SKM-1 treated with dmso at 0.1 percent for 144 hours (cell line): ENCODE results near the gene MTURN.
A peak's percentile ranks its signal among the peaks of the same experiment; 100 is the strongest.

Experiments
- DNase-seq: peaks from one replicate; lab custom pipeline; 2025; ENCODE audit not compliant: unreplicated experiment; lab: John Stamatoyannopoulos, UW

Gene MTURN

DNA sequence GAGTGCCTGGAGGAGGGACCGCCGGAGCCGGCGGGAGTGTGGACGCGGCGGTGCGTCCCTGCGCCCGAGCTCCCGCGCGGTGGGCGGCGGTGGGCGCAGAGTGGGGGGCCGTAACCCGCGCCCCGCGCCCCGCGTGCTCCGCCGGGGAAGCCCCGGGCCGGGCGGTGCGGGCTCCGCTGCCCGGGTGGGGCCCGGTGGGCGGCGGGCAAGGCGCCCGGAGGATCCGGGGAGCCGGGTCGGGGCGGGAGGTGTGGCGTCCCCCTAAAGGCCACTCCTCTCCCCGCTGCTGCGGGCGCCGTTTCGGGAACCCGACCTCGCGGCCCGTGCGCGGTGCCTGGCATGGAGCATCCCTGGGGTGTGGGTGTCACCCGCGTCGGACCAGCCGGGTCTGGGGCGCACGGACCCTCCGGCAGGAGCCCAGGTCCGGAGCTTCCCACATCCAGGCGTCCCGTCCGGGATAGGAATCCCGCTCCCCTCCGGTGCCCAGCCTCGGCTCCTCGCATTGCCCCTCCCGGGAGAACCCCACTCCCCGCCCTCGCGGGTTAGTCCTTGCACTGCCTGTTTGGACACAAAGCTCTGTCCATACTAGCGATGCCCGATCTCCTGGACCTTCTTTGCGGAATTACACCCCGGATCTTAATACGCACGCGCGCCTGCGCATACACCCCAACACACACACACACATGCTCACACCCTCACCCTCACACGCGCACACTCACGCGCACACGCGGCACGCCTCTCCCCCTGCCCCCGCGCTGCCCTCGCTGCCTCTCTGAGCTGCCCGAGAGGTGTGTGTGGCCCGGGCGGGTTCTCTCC lies 723 bp downstream of the MTURN start:
- DNase-seq, result peak; percentile 16

DNA sequence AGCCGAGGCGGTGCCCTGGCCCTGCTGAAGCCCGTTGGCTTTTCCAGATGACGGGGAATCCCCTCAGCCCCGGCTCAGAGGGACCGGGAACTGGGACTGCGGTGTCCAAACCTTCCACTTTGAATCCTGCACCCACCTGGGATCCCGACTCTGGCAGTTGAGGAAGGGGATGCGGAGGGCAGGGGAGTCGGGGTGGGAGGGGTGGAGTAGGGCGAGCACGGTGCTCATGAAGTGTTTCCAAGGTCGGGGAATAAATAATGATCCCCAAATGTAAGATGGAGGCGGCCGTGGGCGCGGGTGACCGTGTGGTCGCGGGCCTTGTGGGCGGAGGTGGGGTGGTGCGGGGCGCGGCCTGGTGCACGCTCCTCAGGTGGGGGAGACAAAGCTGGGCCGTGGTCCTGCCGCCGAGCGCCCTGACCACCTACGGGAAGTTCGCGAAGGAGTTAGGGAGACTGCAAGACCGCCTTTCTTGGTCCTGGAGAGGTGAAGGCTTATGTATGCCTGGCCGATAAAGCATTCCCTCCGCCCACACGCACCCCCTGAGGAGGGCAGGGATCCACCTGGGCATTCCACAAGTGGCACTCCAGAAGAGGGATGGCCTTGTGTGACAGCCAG lies 1.4 kb downstream of the MTURN start:
- no peak for DNase-seq

GRCh38 chr7:30136743-30137485 lies 2.1 kb downstream of the MTURN start:
- no peak for DNase-seq

- DNase-seq, result no peak
Measured at GRCh38 chr7:30139836-30140384, 5.1 kb downstream of the MTURN start.

DNA sequence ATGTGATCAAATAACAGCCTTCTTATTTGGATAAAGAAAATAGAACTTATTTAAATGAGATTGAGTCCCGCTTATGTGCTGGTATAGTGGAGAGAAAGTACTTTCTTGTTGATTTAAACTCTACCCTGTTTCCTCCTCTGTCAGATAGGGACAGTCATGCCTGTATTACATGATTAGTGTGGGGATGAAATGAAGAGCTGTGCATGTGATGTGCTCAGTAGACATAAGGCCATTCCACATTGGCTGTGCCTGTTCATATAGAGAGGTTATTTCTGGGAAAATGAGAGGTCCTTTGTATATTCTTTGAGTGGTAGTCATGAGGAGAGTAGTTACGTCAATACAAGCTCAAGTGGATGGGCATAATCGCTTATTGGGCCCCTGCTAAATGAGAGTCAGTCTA lies 5.7 kb downstream of the MTURN start:
- no peak for DNase-seq

GRCh38 chr7:30142710-30143109 lies 7.9 kb downstream of the MTURN start:
- DNase-seq, result no peak

GRCh38 chr7:30143748-30144251 lies 9.0 kb downstream of the MTURN start:
- DNase-seq, result no peak

- no peak for DNase-seq
Measured at GRCh38 chr7:30144657-30145306, 10.0 kb downstream of the MTURN start.

DNA sequence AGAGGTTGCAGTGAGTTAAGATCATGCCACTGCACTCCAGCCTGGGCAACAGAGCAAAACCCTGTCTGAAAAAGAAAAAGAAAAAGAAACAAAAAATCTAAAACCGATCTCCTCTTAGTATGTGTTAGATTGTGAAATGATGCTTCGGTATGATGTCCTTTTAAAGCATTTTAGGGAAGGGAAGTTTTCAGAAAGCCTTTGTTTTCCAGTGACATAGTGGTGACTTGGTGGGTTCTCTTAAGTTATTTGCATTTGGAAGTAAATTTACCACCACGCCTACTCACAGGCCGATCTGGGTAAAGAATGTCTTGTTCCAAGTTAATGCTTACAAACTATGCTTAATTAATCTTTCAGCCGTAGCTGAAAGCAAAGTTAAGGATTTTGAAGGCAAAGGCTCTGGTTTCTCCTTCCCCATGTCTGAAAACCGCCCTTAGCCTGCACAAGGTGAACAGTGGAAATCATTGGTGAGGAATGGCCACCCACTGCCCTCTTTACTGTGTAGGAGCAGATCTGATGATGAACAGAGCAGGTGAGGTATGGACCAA lies 10.7 kb downstream of the MTURN start:
- no peak for DNase-seq

GRCh38 chr7:30146127-30146612 lies 11.4 kb downstream of the MTURN start:
- no peak for DNase-seq

- no peak for DNase-seq
Measured at GRCh38 chr7:30147223-30147622, 12.4 kb downstream of the MTURN start.

- no peak for DNase-seq
Measured at GRCh38 chr7:30147785-30148184, 13.0 kb downstream of the MTURN start.

GRCh38 chr7:30148426-30148825 lies 13.6 kb downstream of the MTURN start:
- no peak for DNase-seq

- no peak for DNase-seq
Measured at GRCh38 chr7:30148951-30149459, 14.2 kb downstream of the MTURN start.

DNA sequence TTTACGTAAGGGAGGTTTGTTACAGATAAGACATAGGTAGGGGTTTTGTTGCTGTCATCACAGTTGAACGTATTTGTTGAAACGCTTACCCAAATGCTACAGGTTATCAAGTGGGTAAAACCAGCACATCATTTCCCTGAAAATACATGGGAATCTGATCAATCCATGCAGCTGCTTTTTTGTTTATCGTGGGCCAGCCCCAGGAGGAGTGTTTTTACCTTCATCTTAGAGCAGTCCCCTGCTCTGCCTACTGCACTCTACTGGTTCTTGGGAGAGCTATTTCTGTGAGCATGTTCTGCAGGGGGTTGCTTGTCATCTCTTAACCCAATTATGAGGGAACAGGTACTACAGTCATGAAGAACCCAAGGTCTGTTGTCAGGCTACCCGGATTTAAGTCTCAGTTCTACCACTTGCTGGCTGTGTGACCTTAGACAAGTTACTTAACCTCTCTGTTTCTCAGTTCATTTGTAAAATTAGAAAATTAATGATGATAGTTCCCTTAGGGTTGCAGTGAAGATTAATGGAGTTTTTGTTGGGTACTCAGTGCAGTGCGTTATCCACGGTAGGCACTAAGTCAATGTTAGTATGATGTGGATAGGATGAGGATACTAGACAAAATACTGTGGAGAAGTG lies 15.0 kb downstream of the MTURN start:
- DNase-seq, result no peak

- no peak for DNase-seq
Measured at GRCh38 chr7:30150711-30151110, 15.9 kb downstream of the MTURN start.

DNA sequence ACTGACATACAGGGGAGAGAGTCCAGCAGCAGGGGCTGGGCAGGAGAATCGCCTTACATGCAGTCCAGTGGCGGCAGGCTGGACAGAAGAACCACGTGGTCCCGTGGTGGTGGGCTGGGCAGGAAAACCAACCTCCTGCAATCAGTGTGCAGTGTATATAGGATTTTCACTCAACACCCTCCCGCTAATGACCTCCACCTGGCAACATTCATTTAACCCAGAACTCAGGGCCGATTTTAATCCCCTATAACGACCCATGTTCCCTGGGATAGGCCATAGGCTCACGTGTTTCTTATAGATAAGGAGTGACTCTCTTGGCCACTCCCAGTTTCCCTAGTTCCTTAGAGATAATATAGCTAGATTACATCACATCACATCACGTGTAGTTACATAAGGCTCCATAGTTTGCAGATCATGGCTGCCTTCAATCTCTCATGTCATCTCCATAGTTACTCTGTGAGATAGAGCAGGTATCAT lies 19.4 kb downstream of the MTURN start:
- no peak for DNase-seq

- no peak for DNase-seq
Measured at GRCh38 chr7:30155481-30155880, 20.7 kb downstream of the MTURN start.

DNA sequence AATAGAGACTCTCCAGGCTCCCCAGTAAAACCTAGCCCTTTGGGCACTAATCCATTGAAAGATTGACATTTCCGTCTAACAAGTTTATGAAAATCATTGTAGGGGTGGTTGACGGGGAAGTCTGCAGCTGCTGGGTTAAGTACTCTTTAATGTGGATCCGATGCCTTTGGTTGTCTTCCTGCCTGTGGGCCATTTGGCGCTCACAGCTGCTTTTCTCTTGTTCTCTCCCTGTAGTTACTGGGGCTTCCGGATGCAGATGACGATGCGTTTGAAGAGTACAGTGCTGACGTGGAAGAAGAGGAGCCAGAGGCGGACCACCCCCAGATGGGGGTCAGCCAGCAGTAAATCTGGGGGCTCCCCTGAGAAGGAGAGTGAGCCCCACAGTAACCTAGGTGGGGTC lies 22.4 kb downstream of the MTURN start:
- no peak for DNase-seq

DNA sequence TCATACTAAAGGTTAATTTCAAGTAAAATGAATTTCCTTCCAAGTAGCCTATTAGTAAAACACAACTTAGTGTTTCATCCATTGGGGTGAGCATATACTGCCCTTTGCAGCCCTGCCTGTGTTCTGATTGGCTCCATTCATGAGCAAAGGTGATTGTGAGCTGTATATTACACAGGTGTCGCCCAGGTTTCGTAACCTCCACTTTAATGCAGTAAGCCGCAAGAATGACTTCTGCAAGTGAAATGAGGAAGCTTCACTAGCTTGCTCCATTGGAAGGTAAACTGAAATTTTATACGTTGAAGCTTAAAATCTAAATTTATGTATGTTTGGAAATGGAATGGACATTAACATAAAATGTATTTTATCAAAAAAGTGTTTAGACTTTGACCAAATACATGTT lies 24.4 kb downstream of the MTURN start:
- peak; percentile 78 for DNase-seq
